ENCODE measurements around the gene HACL1.
A peak's percentile ranks its signal among the peaks of the same experiment; 100 is the strongest.

Gene HACL1

DNA sequence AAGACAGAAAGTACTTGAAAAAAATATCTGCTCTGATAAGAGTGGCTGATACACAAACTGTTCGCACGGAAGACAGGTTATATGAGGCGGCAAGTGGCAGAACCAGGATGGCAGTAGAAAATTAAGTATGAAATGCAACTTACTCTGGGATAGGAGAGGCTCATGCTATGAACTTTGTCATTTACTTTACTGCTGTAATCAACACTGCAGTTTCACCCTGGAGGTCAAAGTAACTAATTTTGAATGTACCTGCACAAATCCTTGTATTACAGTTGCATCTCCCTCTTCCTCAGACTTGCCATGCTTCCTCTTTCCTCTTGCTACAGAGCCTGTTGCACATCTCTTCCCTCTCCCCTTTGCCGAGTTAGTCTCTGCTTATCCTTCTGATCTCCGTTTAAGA is 38.8 kb downstream of the HACL1 start:
- H3K4me2 ChIP-seq (ENCODE audit: low read length): no peak overlapping the region
- no peak for DNase-seq
- H3K79me2 ChIP-seq (ENCODE audit: control insufficient read depth, insufficient read depth, low read length, poor library complexity): no peaks in the 10 kb centered on the region
- H3K36me3 ChIP-seq (ENCODE audit: control insufficient read depth in 1 of 2, insufficient read depth in 2 of 2, low read length in 2 of 2): peaks cover 13 to 21% of the 10 kb centered on the region in 2 experiments
- H3K23ac ChIP-seq (ENCODE audit: low read length): no peak overlapping the region
- H3K18ac ChIP-seq (ENCODE audit: low read length): no peak overlapping the region
- no peak overlapping the region for H3K14ac ChIP-seq (ENCODE audit: low read length)
- H3K4ac ChIP-seq (ENCODE audit: low read depth, low read length): no peak overlapping the region
- H3K4me3 ChIP-seq (ENCODE audit: low read depth, low read length): no peak overlapping the region
- H3K79me1 ChIP-seq (ENCODE audit: low read length): peaks cover 2% of the 10 kb centered on the region
- no peak overlapping the region for H2BK5ac ChIP-seq (ENCODE audit: low read depth, low read length, poor library complexity)
- no peaks in the 10 kb centered on the region for H3K27me3 ChIP-seq (ENCODE audit: insufficient read depth, low read length)
- H3K9ac ChIP-seq (ENCODE audit: low read length): no peak overlapping the region
- no CpG with 5 or more reads among the region's 5 CpGs for WGBS (ENCODE audit: extremely low coverage, insufficient coverage, insufficient read length)
- no peaks in the 10 kb centered on the region for H3K9me3 ChIP-seq (ENCODE audit: insufficient read depth, low read depth, low read length)
- H2BK12ac ChIP-seq (ENCODE audit: low read length): no peak overlapping the region
- H2BK120ac ChIP-seq (ENCODE audit: insufficient read depth, low read length, poor library complexity): no peak overlapping the region
- no peak overlapping the region for H4K91ac ChIP-seq (ENCODE audit: low read depth, low read length)
- peaks cover 0 to 3% of the 10 kb centered on the region in 2 experiments for H3K4me1 ChIP-seq (ENCODE audit: control insufficient read depth in 1 of 2, insufficient read depth in 2 of 2, low read length in 2 of 2)
- H2AK5ac ChIP-seq (ENCODE audit: low read length): no peak overlapping the region
- no peak overlapping the region for H3K27ac ChIP-seq (ENCODE audit: low read depth, low read length)
- H2AFZ ChIP-seq (ENCODE audit: insufficient read depth, low read length, poor library complexity): no peak overlapping the region
- H4K8ac ChIP-seq (ENCODE audit: low read depth, low read length): no peak overlapping the region
- H4K12ac ChIP-seq (ENCODE audit: low read depth, low read length): no peak overlapping the region

DNA sequence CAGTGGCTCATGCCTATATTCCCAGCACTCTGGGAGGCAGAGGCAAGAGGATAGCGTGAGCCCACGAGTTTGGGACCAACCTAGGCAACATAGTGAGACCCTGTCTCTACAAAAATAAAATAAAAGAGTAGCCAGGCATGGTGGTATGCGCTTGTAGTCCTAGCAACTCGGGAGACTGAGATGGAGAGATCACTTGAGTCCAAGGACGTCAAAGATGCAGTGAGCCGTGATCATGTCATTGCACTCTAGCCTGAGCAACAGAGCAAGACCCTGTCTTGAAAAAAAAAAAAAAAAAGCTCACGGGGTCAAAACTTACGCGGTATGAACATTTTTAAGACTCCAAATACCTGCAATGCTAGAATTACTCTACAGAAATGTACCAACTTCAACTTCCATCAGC is 42.8 kb downstream of the HACL1 start:
- no peak overlapping the region for H3K27ac ChIP-seq (ENCODE audit: low read depth, low read length)
- H3K4ac ChIP-seq (ENCODE audit: low read depth, low read length): no peak overlapping the region
- no peaks in the 10 kb centered on the region for H3K79me2 ChIP-seq (ENCODE audit: control insufficient read depth, insufficient read depth, low read length, poor library complexity)
- H4K91ac ChIP-seq (ENCODE audit: low read depth, low read length): no peak overlapping the region
- H3K23ac ChIP-seq (ENCODE audit: low read length): no peak overlapping the region
- peaks cover 3 to 14% of the 10 kb centered on the region in 2 experiments for H3K36me3 ChIP-seq (ENCODE audit: control insufficient read depth in 1 of 2, insufficient read depth in 2 of 2, low read length in 2 of 2)
- H4K8ac ChIP-seq (ENCODE audit: low read depth, low read length): no peak overlapping the region
- no peak overlapping the region for H4K12ac ChIP-seq (ENCODE audit: low read depth, low read length)
- DNase-seq: no peak
- no peak overlapping the region for H3K4me2 ChIP-seq (ENCODE audit: low read length)
- no peak overlapping the region for H3K4me3 ChIP-seq (ENCODE audit: low read depth, low read length)
- no peak overlapping the region for H2BK120ac ChIP-seq (ENCODE audit: insufficient read depth, low read length, poor library complexity)
- H3K18ac ChIP-seq (ENCODE audit: low read length): no peak overlapping the region
- no peak overlapping the region for H3K9ac ChIP-seq (ENCODE audit: low read length)
- no peak overlapping the region for H2BK12ac ChIP-seq (ENCODE audit: low read length)
- no peak overlapping the region for H3K14ac ChIP-seq (ENCODE audit: low read length)
- peaks cover 0 to 3% of the 10 kb centered on the region in 2 experiments for H3K4me1 ChIP-seq (ENCODE audit: control insufficient read depth in 1 of 2, insufficient read depth in 2 of 2, low read length in 2 of 2)
- no peak overlapping the region for H2AFZ ChIP-seq (ENCODE audit: insufficient read depth, low read length, poor library complexity)
- H2AK5ac ChIP-seq (ENCODE audit: low read length): no peak overlapping the region
- H2BK5ac ChIP-seq (ENCODE audit: low read depth, low read length, poor library complexity): no peak overlapping the region
- peaks cover 2% of the 10 kb centered on the region for H3K79me1 ChIP-seq (ENCODE audit: low read length)
- H3K27me3 ChIP-seq (ENCODE audit: insufficient read depth, low read length): no peaks in the 10 kb centered on the region
- H3K9me3 ChIP-seq (ENCODE audit: insufficient read depth, low read depth, low read length): no peaks in the 10 kb centered on the region
- no CpG with 5 or more reads among the region's 9 CpGs for WGBS (ENCODE audit: extremely low coverage, insufficient coverage, insufficient read length)

DNA sequence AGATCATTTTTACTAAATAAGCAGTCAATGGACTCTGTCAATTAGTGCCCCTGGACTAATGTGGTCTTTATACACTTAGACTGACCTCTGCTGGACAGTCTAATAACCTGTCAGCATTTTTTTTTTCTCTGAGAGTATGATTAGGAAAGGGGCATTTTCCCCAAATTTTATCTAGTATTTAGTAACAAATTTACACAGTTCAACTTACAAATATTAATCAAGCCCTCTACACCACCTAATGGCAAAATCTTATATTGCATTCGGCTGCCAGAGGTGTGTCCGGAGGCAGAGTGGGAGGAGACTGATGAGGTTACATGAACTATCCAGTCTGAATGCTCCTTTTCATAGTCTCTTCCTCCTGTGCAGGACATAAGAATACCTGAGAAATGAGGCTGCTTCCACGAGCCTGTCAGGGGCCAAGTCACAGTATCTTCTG is 43.8 kb downstream of the HACL1 start:
- peak overlapping the region; percentile 69 for H4K12ac ChIP-seq (ENCODE audit: low read depth, low read length)
- H3K9me3 ChIP-seq (ENCODE audit: insufficient read depth, low read depth, low read length): no peaks in the 10 kb centered on the region
- no peak overlapping the region for H4K91ac ChIP-seq (ENCODE audit: low read depth, low read length)
- H3K79me1 ChIP-seq (ENCODE audit: low read length): peaks cover 2% of the 10 kb centered on the region
- peak; percentile 76 to 90 for DNase-seq
- WGBS (ENCODE audit: extremely low coverage, insufficient coverage, insufficient read length): no CpG with 5 or more reads among the region's 3 CpGs
- no peak overlapping the region for H2AK5ac ChIP-seq (ENCODE audit: low read length)
- no peak overlapping the region for H3K14ac ChIP-seq (ENCODE audit: low read length)
- peak overlapping the region; percentile 40 for H3K4me2 ChIP-seq (ENCODE audit: low read length)
- no peak overlapping the region for H3K18ac ChIP-seq (ENCODE audit: low read length)
- no peak overlapping the region for H3K4me3 ChIP-seq (ENCODE audit: low read depth, low read length)
- H3K9ac ChIP-seq (ENCODE audit: low read length): no peak overlapping the region
- no peaks in the 10 kb centered on the region for H3K79me2 ChIP-seq (ENCODE audit: control insufficient read depth, insufficient read depth, low read length, poor library complexity)
- H2BK120ac ChIP-seq (ENCODE audit: insufficient read depth, low read length, poor library complexity): no peak overlapping the region
- peaks cover 3 to 6% of the 10 kb centered on the region in 2 experiments for H3K36me3 ChIP-seq (ENCODE audit: control insufficient read depth in 1 of 2, insufficient read depth in 2 of 2, low read length in 2 of 2)
- peaks cover 0 to 3% of the 10 kb centered on the region in 2 experiments for H3K4me1 ChIP-seq (ENCODE audit: control insufficient read depth in 1 of 2, insufficient read depth in 2 of 2, low read length in 2 of 2)
- H3K27me3 ChIP-seq (ENCODE audit: insufficient read depth, low read length): no peaks in the 10 kb centered on the region
- no peak overlapping the region for H2AFZ ChIP-seq (ENCODE audit: insufficient read depth, low read length, poor library complexity)
- H4K8ac ChIP-seq (ENCODE audit: low read depth, low read length): peak overlapping the region; percentile 78
- H3K23ac ChIP-seq (ENCODE audit: low read length): no peak overlapping the region
- H2BK12ac ChIP-seq (ENCODE audit: low read length): no peak overlapping the region
- H3K4ac ChIP-seq (ENCODE audit: low read depth, low read length): no peak overlapping the region
- H3K27ac ChIP-seq (ENCODE audit: low read depth, low read length): no peak overlapping the region
- no peak overlapping the region for H2BK5ac ChIP-seq (ENCODE audit: low read depth, low read length, poor library complexity)

DNA sequence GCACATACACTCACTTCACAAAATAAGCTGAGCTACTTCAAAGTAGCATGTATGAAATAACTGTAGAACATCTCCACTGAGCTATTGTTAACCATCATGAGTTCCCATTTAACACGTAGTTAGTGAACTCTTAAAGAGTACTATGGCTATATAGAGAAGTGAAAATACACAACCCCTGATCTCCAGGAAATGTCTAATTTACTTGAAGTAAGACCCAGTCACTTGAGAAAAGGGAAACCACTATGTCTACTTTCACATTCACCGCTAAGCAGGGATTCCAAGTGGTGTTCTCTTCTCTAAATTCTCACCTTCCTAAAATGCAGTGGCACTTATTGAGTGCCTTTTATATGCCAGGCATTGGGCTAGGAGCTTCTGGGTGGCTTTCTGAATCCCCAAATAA is 44.9 kb downstream of the HACL1 start:
- H3K9me3 ChIP-seq (ENCODE audit: insufficient read depth, low read depth, low read length): no peaks in the 10 kb centered on the region
- H4K8ac ChIP-seq (ENCODE audit: low read depth, low read length): no peak overlapping the region
- no CpG with 5 or more reads among the region's 2 CpGs for WGBS (ENCODE audit: extremely low coverage, insufficient coverage, insufficient read length)

More for the DNA sequence above, 44.9 kb downstream of the HACL1 start:
- no peak overlapping the region for H4K91ac ChIP-seq (ENCODE audit: low read depth, low read length)
- H2BK5ac ChIP-seq (ENCODE audit: low read depth, low read length, poor library complexity): no peak overlapping the region
- peak in 1 of 2 donors; percentile 25 for DNase-seq
- H3K79me1 ChIP-seq (ENCODE audit: low read length): peaks cover 2% of the 10 kb centered on the region
- no peak overlapping the region for H3K18ac ChIP-seq (ENCODE audit: low read length)
- H3K4me3 ChIP-seq (ENCODE audit: low read depth, low read length): no peak overlapping the region
- H2BK120ac ChIP-seq (ENCODE audit: insufficient read depth, low read length, poor library complexity): no peak overlapping the region
- peaks cover under 1 to 3% of the 10 kb centered on the region in 2 experiments for H3K36me3 ChIP-seq (ENCODE audit: control insufficient read depth in 1 of 2, insufficient read depth in 2 of 2, low read length in 2 of 2)
- no peaks in the 10 kb centered on the region for H3K27me3 ChIP-seq (ENCODE audit: insufficient read depth, low read length)
- H4K12ac ChIP-seq (ENCODE audit: low read depth, low read length): no peak overlapping the region
- H3K79me2 ChIP-seq (ENCODE audit: control insufficient read depth, insufficient read depth, low read length, poor library complexity): no peaks in the 10 kb centered on the region
- no peak overlapping the region for H3K27ac ChIP-seq (ENCODE audit: low read depth, low read length)
- no peak overlapping the region for H3K23ac ChIP-seq (ENCODE audit: low read length)
- H3K4ac ChIP-seq (ENCODE audit: low read depth, low read length): no peak overlapping the region
- H3K4me2 ChIP-seq (ENCODE audit: low read length): no peak overlapping the region
- H2AFZ ChIP-seq (ENCODE audit: insufficient read depth, low read length, poor library complexity): no peak overlapping the region
- H2AK5ac ChIP-seq (ENCODE audit: low read length): no peak overlapping the region
- no peak overlapping the region for H2BK12ac ChIP-seq (ENCODE audit: low read length)
- H3K14ac ChIP-seq (ENCODE audit: low read length): no peak overlapping the region
- H3K4me1 ChIP-seq (ENCODE audit: control insufficient read depth in 1 of 2, insufficient read depth in 2 of 2, low read length in 2 of 2): peaks cover 0 to 3% of the 10 kb centered on the region in 2 experiments
- no peak overlapping the region for H3K9ac ChIP-seq (ENCODE audit: low read length)

Measured in trophoblast cell (in vitro differentiated cells and primary cell).